ENCODE results near the gene RBBP4.

GRCh38 chr1:32713081-32713480 is 62.1 kb downstream of the RBBP4 start:
- TF ChIP-seq CTCF (conservative IDR thresholded peaks at IDR 0.05), result no peak
- TF ChIP-seq ZFX (IDR thresholded peaks at IDR 0.05), result no peak
